Astrocyte (in vitro differentiated cells and primary cell): Measurements from ENCODE around the gene KRTAP1-1.

Experiments
- EZH2 ChIP-seq: IDR thresholded peaks from 2 replicates; pipeline ENCODE4 v1.6.1; 2012; ENCODE audit warnings: mild to moderate bottlenecking, low read length, inconsistent platforms; ENCODE audit not compliant: insufficient read depth
- TF ChIP-seq, protein P1 (sequence below): IDR thresholded peaks from 2 replicates; pipeline ENCODE4 v1.5.1; 2011; ENCODE audit warnings: low read depth, mild to moderate bottlenecking, inconsistent platforms, low read length, moderate library complexity; ENCODE audit not compliant: insufficient read depth

DNA sequence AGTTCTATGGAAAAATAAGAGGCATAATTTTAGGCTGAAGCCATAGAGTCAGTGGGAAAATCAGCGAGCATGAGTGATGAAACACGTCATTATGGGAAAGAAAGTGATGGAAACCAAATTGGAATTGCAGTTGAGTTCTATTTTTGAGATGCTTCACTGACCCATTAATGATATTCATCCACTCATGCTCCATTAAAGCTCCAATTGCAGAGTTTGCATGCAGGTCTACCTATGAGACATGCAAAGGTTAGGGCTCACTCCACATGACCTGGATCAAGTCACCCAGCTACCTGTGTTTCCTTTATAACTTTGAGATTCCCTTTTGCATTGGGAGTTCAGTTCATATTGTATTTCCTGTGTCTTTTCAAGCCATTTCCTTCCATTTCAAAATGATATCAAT lies 32.4 kb upstream of the KRTAP1-1 start:
- TF ChIP-seq, protein P1, sequence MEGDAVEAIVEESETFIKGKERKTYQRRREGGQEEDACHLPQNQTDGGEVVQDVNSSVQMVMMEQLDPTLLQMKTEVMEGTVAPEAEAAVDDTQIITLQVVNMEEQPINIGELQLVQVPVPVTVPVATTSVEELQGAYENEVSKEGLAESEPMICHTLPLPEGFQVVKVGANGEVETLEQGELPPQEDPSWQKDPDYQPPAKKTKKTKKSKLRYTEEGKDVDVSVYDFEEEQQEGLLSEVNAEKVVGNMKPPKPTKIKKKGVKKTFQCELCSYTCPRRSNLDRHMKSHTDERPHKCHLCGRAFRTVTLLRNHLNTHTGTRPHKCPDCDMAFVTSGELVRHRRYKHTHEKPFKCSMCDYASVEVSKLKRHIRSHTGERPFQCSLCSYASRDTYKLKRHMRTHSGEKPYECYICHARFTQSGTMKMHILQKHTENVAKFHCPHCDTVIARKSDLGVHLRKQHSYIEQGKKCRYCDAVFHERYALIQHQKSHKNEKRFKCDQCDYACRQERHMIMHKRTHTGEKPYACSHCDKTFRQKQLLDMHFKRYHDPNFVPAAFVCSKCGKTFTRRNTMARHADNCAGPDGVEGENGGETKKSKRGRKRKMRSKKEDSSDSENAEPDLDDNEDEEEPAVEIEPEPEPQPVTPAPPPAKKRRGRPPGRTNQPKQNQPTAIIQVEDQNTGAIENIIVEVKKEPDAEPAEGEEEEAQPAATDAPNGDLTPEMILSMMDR: no peak
- TF ChIP-seq EZH2: no peak
